Activated naive CD4-positive, alpha-beta T cell treated with anti-CD3 and anti-CD28 coated beads for 36 hours (primary cell): ENCODE data around the gene LRP2BP. TPM values are rescaled to one million over a fixed set of nuclear protein-coding genes. Genes with fewer than 3 reads are reported as not detected.
A peak's percentile ranks its signal among the peaks of the same experiment; 100 is the strongest.

Source experiments
- CTCF ChIA-PET: fragments of 350-600 bp; sonication (Branson Sonifier 250); formaldehyde crosslinking; loops from one replicate; lab custom pipeline; 2021; ENCODE audit warnings: antibody characterized with exemption; lab: Charles Lee
- DNase-seq: peaks from one replicate; pipeline ENCODE4 v3.0.0-alpha.2; 2020
- H3K27ac Mint-ChIP-seq: one replicate; pipeline ENCODE4 v1.8.0; 2021; ENCODE audit warnings: mild to moderate bottlenecking, mixed read lengths
- H3K27me3 Mint-ChIP-seq: one replicate; pipeline ENCODE4 v1.8.0; 2021; ENCODE audit warnings: low read depth, mixed read lengths
- H3K36me3 Mint-ChIP-seq: one replicate; pipeline ENCODE4 v1.8.0; 2021; ENCODE audit warnings: low read depth, mixed read lengths
- H3K4me1 Mint-ChIP-seq: one replicate; pipeline ENCODE4 v1.8.0; 2021; ENCODE audit warnings: low read depth, mixed read lengths
- H3K4me3 Mint-ChIP-seq: one replicate; pipeline ENCODE4 v1.8.0; 2021; ENCODE audit warnings: mild to moderate bottlenecking, moderate library complexity, mixed read lengths
- H3K9me3 Mint-ChIP-seq: one replicate; pipeline ENCODE4 v1.8.0; 2021; ENCODE audit warnings: mixed read lengths
- intact Hi-C: fragments of 100-400 bp; cut with micrococcal nuclease; formaldehyde crosslinking; loops from one replicate; pipeline ENCODE4 v1.15.1; 2023
- total RNA-seq, 2 experiments: library from RNA; stranded (reverse); gene quantifications; one replicate each; pipeline ENCODE4 v1.2.3, GENCODE V29; 2021

LRP2BP gene
- total RNA-seq, 2 experiments from 2014 or later = 0.44 to 0.60 TPM

- peaks cover 6% of the 10 kb centered on the region for H3K4me1 Mint-ChIP-seq
- no peak overlapping the region for H3K4me3 Mint-ChIP-seq
- H3K27me3 Mint-ChIP-seq = no peaks in the 10 kb centered on the region
- CTCF ChIA-PET = interaction anchor here (0.7 kb wide), 1 partner anchor 9 kb away, joined by 3 read pairs; no protein-coding TSS in a partner anchor
- no peak for DNase-seq
- H3K9me3 Mint-ChIP-seq = no peaks in the 10 kb centered on the region
- H3K27ac Mint-ChIP-seq = no peak overlapping the region
- intact Hi-C loops = no loop called here
- H3K36me3 Mint-ChIP-seq = peaks cover 21% of the 10 kb centered on the region
These were observed 43.0 kb downstream of the LRP2BP start for GRCh38 chr4:185352741-185353140.

- no peak overlapping the region for H3K4me3 Mint-ChIP-seq
- CTCF ChIA-PET = no interaction called here
- DNase-seq = no peak
- H3K27me3 Mint-ChIP-seq = no peaks in the 10 kb centered on the region
- H3K36me3 Mint-ChIP-seq = peaks cover 23% of the 10 kb centered on the region
- intact Hi-C loops = no loop called here
- H3K27ac Mint-ChIP-seq = no peak overlapping the region
- H3K9me3 Mint-ChIP-seq = no peaks in the 10 kb centered on the region
- H3K4me1 Mint-ChIP-seq = peaks cover 6% of the 10 kb centered on the region
These were observed 43.5 kb downstream of the LRP2BP start for GRCh38 chr4:185352202-185352601.

- DNase-seq = no peak
- CTCF ChIA-PET = no interaction called here
- no peaks in the 10 kb centered on the region for H3K9me3 Mint-ChIP-seq
These were observed 44.0 kb downstream of the LRP2BP start for GRCh38 chr4:185351691-185352090.

GRCh38 chr4:185346975-185347601 is 48.6 kb downstream of the LRP2BP start:
- Mint-ChIP-seq H3K9me3 (no peaks in the 10 kb centered on the region), H3K4me3 (no peak overlapping the region), H3K27ac (no peak overlapping the region), H3K36me3 (peaks cover 23% of the 10 kb centered on the region), H3K4me1 (peaks cover 22% of the 10 kb centered on the region), H3K27me3 (no peaks in the 10 kb centered on the region)
- no peak for DNase-seq
- intact Hi-C loops = no loop called here
- CTCF ChIA-PET = no interaction called here

More at GRCh38 chr4:185351691-185352090, 44.0 kb downstream of the LRP2BP start:
- peaks cover 3% of the 10 kb centered on the region for H3K4me1 Mint-ChIP-seq
- no peak overlapping the region for H3K27ac Mint-ChIP-seq
- H3K27me3 Mint-ChIP-seq = no peaks in the 10 kb centered on the region
- intact Hi-C loops = no loop called here
- H3K4me3 Mint-ChIP-seq = no peak overlapping the region
- H3K36me3 Mint-ChIP-seq = peaks cover 28% of the 10 kb centered on the region

- Mint-ChIP-seq H3K4me1 (peaks cover 30% of the 10 kb centered on the region), H3K4me3 (peak overlapping the region; percentile 30), H3K36me3 (peaks cover 19% of the 10 kb centered on the region)
These were observed 50.8 kb downstream of the LRP2BP start for GRCh38 chr4:185344743-185345538.

GRCh38 chr4:185343726-185344581 is 51.8 kb downstream of the LRP2BP start:
- no peak for DNase-seq
- no peaks in the 10 kb centered on the region for H3K27me3 Mint-ChIP-seq
- H3K4me1 Mint-ChIP-seq = peaks cover 38% of the 10 kb centered on the region
- no peak overlapping the region for H3K27ac Mint-ChIP-seq
- H3K36me3 Mint-ChIP-seq = peaks cover 24% of the 10 kb centered on the region
- intact Hi-C loops = no loop called here
- H3K4me3 Mint-ChIP-seq = no peak overlapping the region
- H3K9me3 Mint-ChIP-seq = no peaks in the 10 kb centered on the region
- CTCF ChIA-PET = no interaction called here

More at GRCh38 chr4:185344743-185345538, 50.8 kb downstream of the LRP2BP start:
- intact Hi-C loops = loop anchor here (1.0 kb wide), 1 partner anchor 49 kb away; no protein-coding TSS in a partner anchor
- H3K27ac Mint-ChIP-seq = peak overlapping the region; percentile 61
- CTCF ChIA-PET = interaction anchor here (0.6 kb wide), 1 partner anchor 37 kb away, joined by 3 read pairs; no protein-coding TSS in a partner anchor
- no peak for DNase-seq
- H3K27me3 Mint-ChIP-seq = no peaks in the 10 kb centered on the region
- no peaks in the 10 kb centered on the region for H3K9me3 Mint-ChIP-seq

- CTCF ChIA-PET = no interaction called here
- no peak for DNase-seq
- intact Hi-C loops = no loop called here
- H3K9me3 Mint-ChIP-seq = no peaks in the 10 kb centered on the region
- peaks cover 38% of the 10 kb centered on the region for H3K4me1 Mint-ChIP-seq
- H3K4me3 Mint-ChIP-seq = no peak overlapping the region
- no peak overlapping the region for H3K27ac Mint-ChIP-seq
- no peaks in the 10 kb centered on the region for H3K27me3 Mint-ChIP-seq
- H3K36me3 Mint-ChIP-seq = peaks cover 19% of the 10 kb centered on the region
These were observed 53.9 kb downstream of the LRP2BP start for GRCh38 chr4:185341841-185342240.

- Mint-ChIP-seq H3K27ac (no peak overlapping the region), H3K36me3 (peaks cover 22% of the 10 kb centered on the region), H3K9me3 (no peaks in the 10 kb centered on the region), H3K4me3 (no peak overlapping the region), H3K27me3 (no peaks in the 10 kb centered on the region), H3K4me1 (peaks cover 38% of the 10 kb centered on the region)
- DNase-seq = no peak
- intact Hi-C loops = no loop called here
- CTCF ChIA-PET = no interaction called here
These were observed 54.3 kb downstream of the LRP2BP start for GRCh38 chr4:185341377-185341776.

GRCh38 chr4:185339941-185340340 is 55.8 kb downstream of the LRP2BP start:
- no peak overlapping the region for H3K27ac Mint-ChIP-seq
- CTCF ChIA-PET = interaction anchor here (1.2 kb wide), 1 partner anchor 9 kb away, joined by 3 read pairs; no protein-coding TSS in a partner anchor
- intact Hi-C loops = no loop called here
- peaks cover 34% of the 10 kb centered on the region for H3K4me1 Mint-ChIP-seq
- no peaks in the 10 kb centered on the region for H3K27me3 Mint-ChIP-seq
- DNase-seq = no peak
- peaks cover 22% of the 10 kb centered on the region for H3K36me3 Mint-ChIP-seq
- H3K4me3 Mint-ChIP-seq = no peak overlapping the region
- H3K9me3 Mint-ChIP-seq = no peaks in the 10 kb centered on the region

- H3K4me1 Mint-ChIP-seq = peaks cover 18% of the 10 kb centered on the region
- CTCF ChIA-PET = no interaction called here
- no peak for DNase-seq
- H3K27me3 Mint-ChIP-seq = no peaks in the 10 kb centered on the region
- H3K9me3 Mint-ChIP-seq = no peaks in the 10 kb centered on the region
- H3K36me3 Mint-ChIP-seq = peaks cover 25% of the 10 kb centered on the region
- intact Hi-C loops = no loop called here
- no peak overlapping the region for H3K27ac Mint-ChIP-seq
- H3K4me3 Mint-ChIP-seq = no peak overlapping the region
These were observed 60.1 kb downstream of the LRP2BP start for GRCh38 chr4:185335579-185335978.

GRCh38 chr4:185334326-185334725 is 61.4 kb downstream of the LRP2BP start:
- H3K9me3 Mint-ChIP-seq = no peaks in the 10 kb centered on the region
- H3K4me3 Mint-ChIP-seq = no peak overlapping the region
- CTCF ChIA-PET = no interaction called here
- H3K27ac Mint-ChIP-seq = no peak overlapping the region
- no peaks in the 10 kb centered on the region for H3K27me3 Mint-ChIP-seq
- H3K36me3 Mint-ChIP-seq = peaks cover 26% of the 10 kb centered on the region
- DNase-seq = no peak
- peaks cover 6% of the 10 kb centered on the region for H3K4me1 Mint-ChIP-seq
- intact Hi-C loops = no loop called here
